ENCODE measurements around the gene GPR31.

GRCh38 chr6:167118006-167118405, 39.8 kb downstream of the GPR31 start:
- no peak for TF ChIP-seq CTCF (IDR thresholded peaks at IDR 0.05)
- TF ChIP-seq POLR2A (IDR thresholded peaks at IDR 0.05): no peak
